CD4-positive, alpha-beta T cell treated with Interleukin-15 for 4 hours (primary cell): ENCODE data around the gene ACOX3.

Source experiments
- DNase-seq: peaks from one replicate; pipeline ENCODE4 v3.0.0-alpha.2; 2020; ENCODE audit warnings: low spot score

ACOX3 gene

DNA sequence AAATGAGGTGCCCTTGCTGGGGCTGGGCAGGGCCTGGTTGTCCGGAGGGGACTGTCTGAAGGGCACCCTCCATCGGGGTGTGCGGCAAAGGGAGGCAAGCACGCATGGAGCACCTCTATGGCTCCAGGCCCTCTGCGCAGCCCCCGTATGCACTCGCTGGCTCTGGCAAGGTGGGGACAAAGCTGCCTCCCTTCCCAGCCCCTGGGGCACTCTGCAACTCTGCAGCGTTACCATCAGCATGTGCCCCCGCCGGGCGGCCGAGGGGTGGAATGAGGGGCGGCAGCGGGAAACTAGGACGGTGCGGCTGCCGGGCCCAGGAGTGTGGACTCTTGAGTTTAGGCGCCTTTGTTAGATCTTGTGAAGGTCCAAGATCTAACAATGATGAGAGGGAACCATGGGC is 26.5 kb upstream of the ACOX3 start:
- no peak for DNase-seq

DNA sequence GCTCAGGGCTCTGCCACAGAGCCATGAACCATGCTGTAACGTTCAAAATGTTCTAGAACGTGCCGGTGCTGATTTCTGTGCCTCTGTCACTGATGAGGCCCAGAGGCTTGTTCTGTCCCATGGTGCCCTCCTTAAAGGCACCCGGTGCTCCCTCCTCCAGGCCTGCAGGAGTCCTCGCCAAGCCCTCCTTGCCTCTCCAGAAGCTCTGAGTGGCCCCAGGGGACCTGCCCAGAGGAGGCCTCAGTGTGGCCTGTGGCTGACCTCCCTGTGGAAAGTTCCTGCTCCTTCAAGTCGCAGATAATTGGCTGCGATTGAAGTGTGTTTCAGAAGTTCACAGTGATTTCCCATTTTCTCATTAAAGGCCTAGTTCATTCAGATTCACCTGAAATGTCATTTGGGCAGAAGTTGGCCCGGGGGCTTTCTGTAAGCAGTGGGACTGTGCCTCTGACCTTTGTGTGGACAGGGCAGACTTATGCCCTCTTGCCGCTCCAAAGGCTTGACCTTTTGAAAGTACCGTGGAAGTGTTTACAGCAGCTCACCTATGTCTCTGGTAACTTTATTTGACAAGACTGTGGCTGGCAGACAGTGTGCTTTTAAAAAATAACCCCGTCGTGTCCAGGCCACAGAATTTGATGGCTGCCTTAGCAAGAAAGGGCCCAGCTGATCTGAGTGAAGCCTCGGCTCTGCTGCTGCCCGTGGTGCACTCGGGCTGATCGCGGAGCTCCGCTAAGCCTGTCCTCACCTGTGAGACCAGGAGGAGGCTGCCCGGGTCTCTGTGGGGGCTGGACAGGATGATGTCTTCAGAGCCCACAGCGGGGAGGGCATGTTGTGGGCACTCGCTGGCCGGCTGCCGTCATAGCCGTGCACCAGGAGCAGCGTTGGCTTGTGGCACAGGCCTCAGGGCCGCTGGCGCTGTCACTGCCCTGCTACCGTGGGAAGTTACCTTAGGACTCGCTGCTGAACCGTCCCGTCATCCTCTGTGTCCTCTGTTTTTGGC is 25.4 kb upstream of the ACOX3 start:
- DNase-seq: no peak

GRCh38 chr4:8464381-8464780 is 23.9 kb upstream of the ACOX3 start:
- DNase-seq: no peak

DNA sequence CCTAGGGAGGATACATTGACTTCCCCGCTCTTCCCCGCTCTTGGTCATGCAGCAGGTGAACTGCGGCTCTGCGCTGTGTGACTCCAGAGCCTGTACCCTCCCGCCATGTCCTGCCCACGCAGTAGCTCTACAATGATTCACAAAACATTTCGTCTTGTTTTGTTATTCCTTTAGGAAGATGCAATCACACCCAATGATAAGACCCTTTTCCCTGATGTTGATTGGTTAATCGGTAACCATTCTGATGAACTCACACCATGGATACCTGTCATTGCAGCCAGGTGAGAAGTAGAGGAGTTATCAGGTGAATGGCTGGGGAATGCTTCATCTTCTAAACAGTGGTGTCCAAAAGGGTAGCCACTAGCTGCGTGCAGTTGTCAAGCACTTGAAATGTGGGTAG is 23.3 kb upstream of the ACOX3 start:
- no peak for DNase-seq

- DNase-seq: no peak
Observed at GRCh38 chr4:8461616-8462015, 21.1 kb upstream of the ACOX3 start.

GRCh38 chr4:8461086-8461485 is 20.6 kb upstream of the ACOX3 start:
- DNase-seq: no peak

- DNase-seq: no peak
Observed at GRCh38 chr4:8459867-8460445, 19.4 kb upstream of the ACOX3 start.

GRCh38 chr4:8457646-8458252 is 17.2 kb upstream of the ACOX3 start:
- no peak for DNase-seq

DNA sequence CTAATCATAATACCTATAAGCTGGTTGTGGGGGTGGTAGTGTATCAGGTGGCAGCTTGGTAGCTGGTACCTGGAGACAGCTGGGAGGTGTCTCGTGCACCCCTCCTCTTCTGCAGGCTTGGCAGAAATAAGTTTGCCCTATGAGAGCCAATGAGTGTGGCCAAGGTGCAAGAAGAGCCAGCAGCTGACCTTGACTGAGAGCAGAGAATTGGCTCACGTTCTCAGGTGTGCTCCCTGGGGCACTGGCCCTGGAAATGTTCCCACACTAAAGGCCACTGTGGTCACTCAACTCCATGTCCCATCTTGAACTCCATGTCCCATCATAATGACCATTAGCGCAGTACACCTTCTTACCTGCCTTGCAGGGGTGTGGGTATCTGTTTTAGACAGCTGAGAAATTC is 13.4 kb upstream of the ACOX3 start:
- DNase-seq: no peak

DNA sequence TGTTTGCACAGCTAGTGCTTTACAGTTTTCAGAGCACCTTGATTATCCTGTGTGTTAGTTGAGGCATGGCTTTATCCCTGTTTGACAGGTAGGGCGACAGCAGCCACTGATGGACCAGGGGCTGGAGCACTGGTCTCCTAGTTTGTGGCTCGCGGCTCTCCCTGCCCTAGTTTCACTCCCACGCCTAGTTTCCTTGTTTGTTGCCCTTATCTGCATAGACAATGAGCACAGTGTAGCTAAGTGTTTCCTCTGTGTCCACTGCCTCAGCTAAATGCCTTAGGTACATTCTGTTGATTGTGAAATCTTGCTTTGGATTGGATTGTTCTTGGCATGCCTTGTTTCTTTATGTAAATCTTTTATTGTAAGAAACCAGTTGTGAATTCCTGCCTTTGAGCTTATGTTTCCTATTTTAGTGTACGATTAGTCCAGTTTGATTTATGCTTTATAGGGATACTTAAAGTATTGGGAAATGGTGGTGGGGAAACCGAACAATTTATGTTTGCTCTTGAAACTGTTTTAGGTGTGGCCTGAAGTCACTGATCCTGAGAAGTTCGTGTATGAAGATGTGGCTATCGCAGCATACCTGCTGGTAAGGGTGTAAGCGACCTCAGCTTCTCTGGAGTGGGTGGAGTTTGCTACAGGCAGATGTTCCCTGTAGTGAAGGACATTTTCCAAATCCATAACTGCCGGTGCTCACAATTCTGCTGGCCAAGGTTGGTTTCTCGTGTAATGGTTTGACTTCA is 11.1 kb upstream of the ACOX3 start:
- no peak for DNase-seq

GRCh38 chr4:8446122-8446521 is 5.6 kb upstream of the ACOX3 start:
- DNase-seq: no peak

DNA sequence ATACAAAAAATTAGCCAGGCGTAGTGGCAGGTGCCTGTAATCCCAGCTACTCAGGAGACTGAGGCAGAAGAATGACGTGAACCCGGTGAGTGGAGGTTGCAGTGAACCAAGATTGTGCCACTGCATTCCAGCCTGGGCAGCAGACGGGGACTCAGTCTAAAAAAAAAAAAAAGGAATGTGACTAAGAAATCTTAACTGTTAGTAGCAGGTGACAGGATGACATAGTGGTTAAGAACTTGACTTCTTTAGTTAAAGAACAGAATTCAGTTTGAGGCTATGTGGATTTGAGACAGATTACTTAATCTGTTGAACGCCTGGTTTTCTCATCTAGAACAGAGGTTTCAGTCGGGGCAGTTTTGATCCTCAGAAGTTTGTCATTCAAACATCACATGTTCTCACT is 3.3 kb upstream of the ACOX3 start:
- DNase-seq: no peak

GRCh38 chr4:8442596-8443358 is 2.3 kb upstream of the ACOX3 start:
- no peak for DNase-seq

DNA sequence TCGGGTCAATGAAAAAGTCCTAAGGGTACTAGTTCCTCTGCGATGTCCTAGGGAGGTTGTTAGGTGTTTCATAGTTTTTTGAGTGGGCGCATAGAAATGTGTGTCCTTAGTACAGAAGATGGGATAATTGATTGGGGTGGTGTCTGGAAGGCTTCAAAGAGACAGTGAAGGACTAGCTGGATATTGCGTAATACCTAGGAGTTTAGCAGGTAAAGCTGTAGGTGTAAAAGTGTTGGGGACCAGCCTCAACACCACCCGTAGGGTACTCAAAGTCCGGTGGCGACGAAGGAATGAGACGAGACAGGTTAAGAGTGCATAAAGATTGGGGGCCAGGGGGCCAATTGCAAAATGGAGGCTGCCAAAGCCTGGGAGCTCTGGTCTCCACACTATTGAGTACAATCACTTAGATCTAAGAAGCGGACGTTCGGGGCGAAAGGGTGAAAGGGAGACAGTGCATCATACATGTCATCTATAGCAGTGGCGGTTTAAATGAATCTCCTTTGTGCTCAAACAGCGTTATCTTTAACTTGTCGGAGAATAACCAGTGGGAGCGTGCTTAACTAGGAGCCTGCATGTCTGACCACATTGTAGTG is 1.1 kb upstream of the ACOX3 start:
- DNase-seq: no peak

DNA sequence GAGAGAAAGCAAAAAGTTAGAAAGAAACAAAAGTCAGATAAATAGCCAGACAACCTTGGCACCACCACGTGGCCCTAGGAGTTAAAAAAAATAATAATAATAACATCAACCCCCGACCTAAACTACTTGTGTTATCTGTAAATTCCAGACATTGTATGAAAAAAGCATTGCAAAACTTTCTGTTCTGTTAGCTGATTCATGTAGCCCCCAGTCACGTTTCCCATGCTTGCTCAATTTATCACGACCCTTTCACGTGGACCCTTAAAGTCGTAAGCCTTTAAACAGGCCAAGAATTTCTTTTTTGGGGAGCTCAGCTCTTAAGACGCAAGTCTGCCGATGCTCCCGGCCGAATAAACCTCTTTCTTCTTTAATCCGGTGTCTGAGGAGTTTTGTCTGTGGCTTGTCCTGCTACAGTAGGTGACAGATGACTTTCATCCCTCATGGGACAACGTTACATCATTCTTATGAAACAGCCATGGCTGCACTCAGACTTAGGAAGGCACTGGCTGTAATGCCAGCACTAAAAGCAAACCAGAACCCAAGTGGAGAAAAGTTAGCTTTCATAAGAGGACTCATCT is 520 bp downstream of the ACOX3 start:
- peak; percentile 30 for DNase-seq

GRCh38 chr4:8439168-8439567 is 1.4 kb downstream of the ACOX3 start:
- no peak for DNase-seq

GRCh38 chr4:8438743-8439142 is 1.8 kb downstream of the ACOX3 start:
- DNase-seq: no peak

GRCh38 chr4:8437281-8437680 is 3.2 kb downstream of the ACOX3 start:
- no peak for DNase-seq

- DNase-seq: peak; percentile 20
Observed at GRCh38 chr4:8435656-8436121, 4.8 kb downstream of the ACOX3 start.

- DNase-seq: no peak
Observed at GRCh38 chr4:8434251-8435073, 6.1 kb downstream of the ACOX3 start.
